ENCODE data around the gene FAM3B.
"Not testable (repeated sequence)": the region's sequence is repeated elsewhere in the genome, so short reads cannot be mapped to it uniquely, and the experiment has no call there.

FAM3B gene

GRCh38 chr21:41350436-41351155 lies 34.0 kb downstream of the FAM3B start:
- no peak for ATAC-seq

GRCh38 chr21:41357546-41357945 lies 40.9 kb downstream of the FAM3B start:
- no peak for ATAC-seq

GRCh38 chr21:41358193-41359166 lies 41.9 kb downstream of the FAM3B start:
- ATAC-seq: no peak

GRCh38 chr21:41359286-41359685 lies 42.7 kb downstream of the FAM3B start:
- ATAC-seq: no peak

- not testable (repeated sequence) for ATAC-seq
Observed at GRCh38 chr21:41359754-41360071, 43.1 kb downstream of the FAM3B start.

GRCh38 chr21:41360072-41360821 lies 43.6 kb downstream of the FAM3B start:
- ATAC-seq: no peak

- ATAC-seq: no peak
Observed at GRCh38 chr21:41361053-41361785, 44.6 kb downstream of the FAM3B start.

DNA sequence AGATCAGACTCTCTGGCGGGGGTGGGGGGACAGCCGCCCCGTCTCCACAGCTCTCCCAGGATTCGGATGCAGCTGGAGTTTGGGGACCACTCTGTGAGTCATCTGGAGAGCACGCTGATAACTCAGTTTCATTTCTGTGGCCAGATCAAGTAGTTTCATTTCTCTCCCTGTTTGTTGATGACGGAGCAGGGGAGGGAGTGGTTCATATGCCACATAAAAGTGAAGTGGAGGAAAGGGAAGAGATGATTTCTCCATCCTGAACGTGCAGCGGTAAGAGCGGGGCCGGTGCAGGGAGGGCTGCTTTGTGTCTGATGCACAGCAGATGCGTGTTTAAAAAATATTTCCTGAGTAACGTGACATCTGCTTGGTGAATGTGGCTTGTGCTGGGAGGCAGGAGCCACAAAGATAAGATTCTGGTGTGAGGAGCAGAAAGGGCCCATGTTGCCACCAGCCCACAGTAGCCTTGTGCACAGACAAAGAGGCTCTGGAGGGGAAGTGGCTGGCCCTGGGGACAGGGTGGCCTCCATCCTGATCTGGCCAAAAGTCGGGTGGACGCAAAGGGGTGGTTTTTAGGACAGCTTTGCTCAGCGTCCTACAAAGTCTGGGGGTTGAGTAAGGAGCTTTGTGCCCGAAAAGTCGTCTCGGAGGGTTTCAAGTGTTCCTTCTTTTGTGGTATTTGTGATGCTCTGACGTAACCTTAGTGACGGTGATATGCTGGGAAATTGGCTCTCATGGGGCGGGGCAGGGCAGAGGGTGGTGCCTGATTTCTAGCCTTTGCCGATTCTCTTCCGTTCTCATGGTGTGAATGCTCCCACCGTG lies 45.4 kb downstream of the FAM3B start, which contains the start of gene MX2:
MX2 (plus strand) TSS at position 242 of the 819 bp plus-strand sequence. CDS start 14,880 bp downstream, outside the sequence.
- ATAC-seq: peak; percentile 71 to 76

DNA sequence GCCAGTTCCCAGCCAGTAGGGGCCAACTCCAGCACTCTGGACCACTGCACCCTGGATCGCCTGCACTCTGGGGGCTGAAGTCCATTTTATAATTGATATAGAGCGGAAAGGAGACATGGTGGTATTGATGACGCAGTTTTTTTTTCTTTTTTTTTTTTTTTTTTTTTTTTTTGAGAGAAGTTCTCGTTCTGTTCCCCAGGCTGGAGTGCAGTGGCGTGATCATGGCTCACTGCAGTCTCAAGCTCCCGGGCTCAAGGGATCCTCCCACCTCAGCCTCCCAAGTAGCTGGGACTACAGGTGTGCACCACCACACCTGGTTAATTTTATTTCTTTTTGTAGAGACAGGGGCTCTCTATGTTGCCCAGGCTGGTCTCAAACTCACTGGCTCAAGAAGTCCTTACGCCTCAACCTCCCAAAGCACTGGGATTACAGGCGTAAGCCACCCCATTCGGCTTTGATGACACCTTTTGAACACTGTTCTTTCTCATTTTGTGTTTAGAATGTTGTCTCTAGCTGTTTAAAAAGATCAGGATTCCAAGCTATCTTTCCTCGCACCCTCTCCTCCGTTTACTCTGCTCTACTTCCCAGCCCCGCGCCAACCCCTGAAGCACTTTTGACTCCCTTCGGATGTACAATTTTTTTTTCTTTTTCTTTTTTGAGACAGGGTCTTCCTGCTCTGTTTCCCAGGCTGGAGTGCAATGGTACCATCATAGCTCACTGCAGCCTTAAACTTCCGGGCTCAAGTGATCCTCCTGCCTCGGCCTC lies 46.2 kb downstream of the FAM3B start:
- ATAC-seq: peak in 1 of 2 donors; percentile 9

- ATAC-seq: no peak
Observed at GRCh38 chr21:41363370-41364270, 47.0 kb downstream of the FAM3B start.

DNA sequence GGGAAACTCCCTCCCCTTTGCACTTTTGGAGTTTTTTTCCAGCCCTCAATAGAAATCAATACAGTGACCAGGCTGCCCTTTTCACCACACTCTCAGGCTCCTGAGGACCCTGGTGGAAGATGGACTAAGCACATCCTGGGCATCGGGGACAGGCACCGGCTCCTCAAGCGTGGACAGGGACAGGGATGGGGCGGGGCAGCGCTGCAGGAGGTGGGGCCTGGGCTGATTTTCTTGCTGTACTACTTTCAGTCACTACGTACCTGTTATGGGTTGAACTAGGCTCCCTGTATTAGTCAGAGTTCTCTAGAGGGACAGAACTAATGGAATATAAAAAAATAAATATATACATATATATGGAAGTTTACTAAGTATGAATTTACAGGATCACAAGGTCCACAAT lies 47.7 kb downstream of the FAM3B start:
- ATAC-seq: no peak

DNA sequence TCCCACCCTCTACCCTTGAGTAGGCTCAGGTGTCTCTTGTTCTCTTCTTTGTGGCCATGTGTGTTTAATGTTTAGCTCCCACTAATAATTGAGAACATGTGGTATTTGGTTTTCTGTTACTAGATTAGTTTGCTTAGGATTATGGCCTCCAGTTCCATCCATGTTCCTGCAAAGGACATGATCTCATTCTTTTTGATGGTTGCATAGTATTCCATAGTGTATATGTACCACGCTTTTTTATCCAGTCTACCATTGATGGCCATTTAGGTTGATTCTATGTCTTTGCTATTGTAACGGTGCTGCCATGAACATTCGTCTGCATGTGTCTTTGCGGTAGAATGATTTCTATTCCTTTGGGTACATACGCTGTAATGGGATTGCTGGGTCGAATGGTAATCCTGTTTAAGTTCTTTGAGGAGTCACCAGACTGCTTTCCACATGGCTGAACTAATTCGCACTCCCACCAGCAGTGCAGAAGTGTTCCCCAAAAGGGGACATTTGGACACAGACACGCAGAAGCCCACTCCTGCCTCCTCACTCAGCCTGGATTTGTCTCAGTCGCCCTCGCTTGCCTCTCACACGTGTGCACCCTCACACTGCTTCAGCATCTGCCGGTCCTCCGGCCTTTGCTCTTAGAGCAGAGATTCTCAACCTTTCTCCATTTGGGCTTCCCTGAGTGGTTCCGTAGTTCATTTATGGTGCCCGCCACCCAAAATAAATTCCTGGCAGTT lies 48.9 kb downstream of the FAM3B start:
- no peak for ATAC-seq

DNA sequence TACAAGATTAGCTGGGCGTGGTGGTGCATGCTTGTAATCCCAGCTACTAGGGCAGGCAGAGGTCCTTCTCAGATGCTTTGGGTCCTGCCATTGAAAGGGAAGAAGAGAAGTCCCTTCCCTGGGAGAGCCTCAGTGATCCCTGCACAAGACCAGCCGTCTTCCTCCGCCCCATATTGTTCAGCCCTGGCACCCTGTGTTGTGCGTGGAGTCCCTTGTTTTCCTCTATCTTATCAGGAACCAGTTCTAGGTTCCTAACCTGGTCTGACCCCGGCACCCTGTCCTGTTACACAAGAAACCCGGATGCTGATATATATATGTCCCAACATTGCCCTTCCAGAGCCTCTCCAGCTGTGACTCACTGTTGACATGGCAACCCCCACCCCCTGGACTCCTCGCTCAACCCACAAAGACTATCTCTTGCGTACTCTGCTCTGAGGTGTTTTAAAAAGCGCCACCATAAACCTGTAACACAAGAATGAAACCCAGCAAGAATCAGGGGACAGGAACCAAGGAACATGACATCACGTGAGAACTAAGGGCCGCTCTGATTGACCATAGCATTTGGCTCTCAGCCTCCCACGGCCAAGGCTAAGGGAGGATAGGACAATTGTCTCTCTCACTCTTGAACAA lies 50.0 kb downstream of the FAM3B start:
- no peak for ATAC-seq

DNA sequence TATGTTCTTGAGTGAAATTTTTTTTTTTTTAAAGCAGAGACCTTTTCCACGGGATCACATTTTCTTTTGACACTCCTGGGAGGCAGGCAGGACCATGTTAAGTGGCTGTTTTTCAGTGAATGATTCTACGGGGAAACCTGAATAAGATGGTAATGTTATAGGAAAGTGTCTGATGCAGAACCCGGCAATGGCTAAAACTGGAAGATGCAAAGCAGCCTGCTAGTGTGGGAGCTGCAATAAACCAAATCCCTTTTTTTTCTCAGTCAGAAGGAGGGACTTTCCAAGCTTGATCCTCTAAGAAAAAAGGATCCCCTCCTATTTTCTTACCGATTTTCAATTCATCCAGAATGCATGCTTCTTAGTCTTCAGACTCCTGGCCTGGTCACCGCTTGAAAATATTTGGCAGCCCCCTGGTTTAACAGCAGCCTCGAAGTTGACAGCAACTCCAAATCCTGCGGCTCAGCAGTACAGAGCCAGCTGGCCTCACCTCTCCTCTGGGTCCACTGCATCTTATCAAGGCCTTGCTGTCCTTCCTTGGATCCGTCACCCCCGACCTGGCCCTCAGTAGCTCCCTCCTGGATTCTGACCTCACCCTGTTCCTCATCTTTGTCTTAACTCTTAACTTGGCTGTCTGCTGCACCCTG lies 50.8 kb downstream of the FAM3B start:
- no peak for ATAC-seq

GRCh38 chr21:41367945-41368734 lies 51.5 kb downstream of the FAM3B start:
- ATAC-seq: no peak

DNA sequence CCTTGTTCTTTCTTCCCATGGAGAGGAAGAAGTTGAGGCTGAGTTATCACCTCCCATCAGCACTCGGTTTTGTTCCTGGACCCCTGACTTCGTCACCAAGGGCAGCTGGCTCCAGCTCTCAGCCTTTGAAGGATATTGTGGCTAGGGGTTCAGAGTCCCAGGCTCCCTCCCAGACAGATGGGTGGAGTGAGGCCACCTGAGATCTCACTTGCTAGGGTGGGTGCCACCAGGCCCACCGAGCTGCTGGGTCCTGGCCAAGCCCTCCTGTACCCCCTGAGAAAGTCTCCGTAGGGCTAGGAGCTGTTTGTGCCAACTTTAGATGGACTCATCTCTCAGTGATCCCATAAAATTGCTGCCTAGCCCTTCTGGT lies 52.1 kb downstream of the FAM3B start:
- no peak for ATAC-seq
